Measurements from ENCODE around the gene C8A. TPM values are rescaled to one million over a fixed set of nuclear protein-coding genes. Genes with fewer than 3 reads are reported as not detected.
A peak's percentile ranks its signal among the peaks of the same experiment; 100 is the strongest.

C8A gene
- total and polyA plus RNA-seq, 2 of the 13 experiments (the other 11 are each of a cell fraction or from before 2014, with no cell fraction given): 10.5 to 15.0 TPM

- TF ChIP-seq ZNF740 (CRISPR knock-in tag; IDR thresholded peaks at IDR 0.05) (no peak), MAX (IDR thresholded peaks at IDR 0.05) (no peak), ARHGAP35 (CRISPR knock-in tag; IDR thresholded peaks at IDR 0.05; ENCODE audit: borderline replicate concordance) (peak; percentile 18; the same call in 1 of the 2 replicates), HNF4G (IDR thresholded peaks at IDR 0.05; ENCODE audit: borderline replicate concordance, low read depth, low read length) (no peak), HNF4G (CRISPR knock-in tag; IDR thresholded peaks at IDR 0.05; ENCODE audit: borderline replicate concordance, low read depth) (no peak), TARDBP (CRISPR knock-in tag; IDR thresholded peaks at IDR 0.05) (peak; percentile 28; the same call in 1 of the 2 replicates), SAP130 (CRISPR knock-in tag; IDR thresholded peaks at IDR 0.05; ENCODE audit: low read depth) (peak; percentile 38; the same call in 1 of the 2 replicates), EP300 (IDR thresholded peaks at IDR 0.05; ENCODE audit: low read depth in 2 of 2, low read length in 2 of 2) (peak in 1 of 2 experiments; percentile 31; a peak in 1 of 4 replicates), EP300 (CRISPR knock-in tag; IDR thresholded peaks at IDR 0.05; ENCODE audit: borderline replicate concordance) (no peak), ZNF597 (CRISPR knock-in tag; IDR thresholded peaks at IDR 0.05) (no peak), UBTF (CRISPR knock-in tag; IDR thresholded peaks at IDR 0.05) (peak; percentile 13; the same call in 1 of the 2 replicates), POGZ (CRISPR knock-in tag; IDR thresholded peaks at IDR 0.05) (peak; percentile 50; the same call in 1 of the 2 replicates)
Observed at GRCh38 chr1:56819387-56819899, 35.2 kb upstream of the C8A start, which contains the start of gene FYB2 (continued).

Measured in HepG2 (cell line).